ENCODE measurements around the gene ORAI2. TPM values are rescaled to one million over a fixed set of nuclear protein-coding genes. Genes with fewer than 3 reads are reported as not detected.
"Not testable (repeated sequence)": the region's sequence is repeated elsewhere in the genome, so short reads cannot be mapped to it uniquely, and the experiment has no call there.

ORAI2 gene
- total and polyA plus RNA-seq, 2 of the 13 experiments (the other 11 are each of a cell fraction or from before 2014, with no cell fraction given): 3.0 to 6.0 TPM

- H3K27ac ChIP-seq (ENCODE audit: extremely low read length, insufficient read depth, low read length); H3K36me3 ChIP-seq (replicated peaks in 1 of 2; ENCODE audit: control insufficient read depth in 1 of 2, insufficient read depth in 2 of 2, low read length in 2 of 2); H3K9me3 ChIP-seq (ENCODE audit: low read length); H3K79me2 ChIP-seq (ENCODE audit: insufficient read depth, low read length); in situ Hi-C loops (cut with HindIII; ENCODE audit: extremely low pct_ligation_motif_present, low pct_unique_long_range_greater_than_20kb); H3K4me2 ChIP-seq (ENCODE audit: low read depth, low read length); H4K20me1 ChIP-seq (ENCODE audit: insufficient read depth, low read length); H3K9ac ChIP-seq (ENCODE audit: insufficient read depth, low read depth, low read length); intact Hi-C loops (cut with micrococcal nuclease; ENCODE audit: unreplicated experiment); FAIRE-seq; H3K4me3 ChIP-seq (replicated peaks in 1 of 3; ENCODE audit: insufficient read depth in 1 of 3, low read depth in 2 of 3, low read length in 3 of 3); BruUV-seq (replicated peaks); H3K4me1 ChIP-seq (ENCODE audit: insufficient read depth, low read length); POLR2A ChIA-PET; H2AFZ ChIP-seq (ENCODE audit: low read length); CTCF ChIA-PET (ENCODE audit: low intra/inter-chr PET ratio, low total read pairs); DNase-seq (ENCODE audit: low spot score); H3K27me3 ChIP-seq (ENCODE audit: control insufficient read depth in 1 of 2, insufficient read depth in 2 of 2, low read length in 2 of 2): not testable (repeated sequence)
- peak; percentile 15; the same call in 2 of the 3 replicates for ATAC-seq
- no CpG with 5 or more reads among the region's 12 CpGs for WGBS (ENCODE audit: low lambda C conversion rate)
These were observed 69.8 kb downstream of the ORAI2 start for GRCh38 chr7:102503141-102503540.

GRCh38 chr7:102505298-102506185 lies 72.2 kb downstream of the ORAI2 start:
- H3K4me2 ChIP-seq (ENCODE audit: low read depth, low read length); in situ Hi-C loops (cut with HindIII; ENCODE audit: extremely low pct_ligation_motif_present, low pct_unique_long_range_greater_than_20kb); BruUV-seq (replicated peaks); H3K79me2 ChIP-seq (ENCODE audit: insufficient read depth, low read length); H3K36me3 ChIP-seq (replicated peaks in 1 of 2; ENCODE audit: control insufficient read depth in 1 of 2, insufficient read depth in 2 of 2, low read length in 2 of 2); CTCF ChIA-PET (ENCODE audit: low intra/inter-chr PET ratio, low total read pairs); H2AFZ ChIP-seq (ENCODE audit: low read length); POLR2A ChIA-PET; intact Hi-C loops (cut with micrococcal nuclease; ENCODE audit: unreplicated experiment); H3K4me1 ChIP-seq (ENCODE audit: insufficient read depth, low read length); FAIRE-seq; H3K4me3 ChIP-seq (replicated peaks in 1 of 3; ENCODE audit: insufficient read depth in 1 of 3, low read depth in 2 of 3, low read length in 3 of 3); H3K9me3 ChIP-seq (ENCODE audit: low read length); H3K27ac ChIP-seq (ENCODE audit: extremely low read length, insufficient read depth, low read length); H3K27me3 ChIP-seq (ENCODE audit: control insufficient read depth in 1 of 2, insufficient read depth in 2 of 2, low read length in 2 of 2); H4K20me1 ChIP-seq (ENCODE audit: insufficient read depth, low read length); H3K9ac ChIP-seq (ENCODE audit: insufficient read depth, low read depth, low read length); DNase-seq (ENCODE audit: low spot score): not testable (repeated sequence)
- 65% methylated on average over 5 of the region's 24 CpGs for WGBS (ENCODE audit: low lambda C conversion rate)
- peak; percentile 39 for ATAC-seq

Small RNA genes lying within 50 kb of the gene (microRNA-seq; reads per million reads assigned to microRNA genes)
- 4.1 reads per million, percentile 28 among the genes with 10 or more reads in this experiment for gene MIR4467
- 2.2 reads per million, percentile 11 among the genes with 10 or more reads in this experiment for gene MIR5090
- not detected for gene MIR548O

Small RNA genes lying within 50 kb of the gene (small RNA-seq; reads per million reads assigned to genes)
- gene MIR548O (ENCODE audit: insufficient read depth in 2 of 3, insufficient read length in 3 of 3, low read depth in 2 of 3, low replicate concordance in 1 of 3): 0 reads per million in 3 experiments

Other genes starting within 250 kb of the ORAI2 start
- gene SH2B2, start 146.7 kb upstream of the ORAI2 start, total RNA-seq (2016; rRNA removed; fragmentation: Illumina TruSeq; extraction: Trizol): 0.14 and 0.46 TPM in 2 replicates
- gene SH2B2, start 146.7 kb upstream of the ORAI2 start, polyA plus RNA-seq (2011; rRNA removed): 1.3 and 1.7 TPM in 2 replicates
- 0.07 TPM in 1 of 2 replicates, not detected in the other for gene SPDYE6, start 77.1 kb upstream of the ORAI2 start, total RNA-seq (2016; rRNA removed; fragmentation: Illumina TruSeq; extraction: Trizol)
- gene SPDYE6, start 77.1 kb upstream of the ORAI2 start, polyA plus RNA-seq (2011; rRNA removed): not detected in 2 replicates
- gene PRKRIP1, start 37.2 kb upstream of the ORAI2 start, total RNA-seq (2016; rRNA removed; fragmentation: Illumina TruSeq; extraction: Trizol): 13.2 and 16.8 TPM in 2 replicates
- gene PRKRIP1, start 37.2 kb upstream of the ORAI2 start, polyA plus RNA-seq (2011; rRNA removed): 13.2 and 16.4 TPM in 2 replicates
- gene ALKBH4, start 31.3 kb downstream of the ORAI2 start, total RNA-seq (2016; rRNA removed; fragmentation: Illumina TruSeq; extraction: Trizol): 8.7 and 8.8 TPM in 2 replicates
- 2.6 and 3.4 TPM in 2 replicates for gene ALKBH4, start 31.3 kb downstream of the ORAI2 start, polyA plus RNA-seq (2011; rRNA removed)
- gene LRWD1, start 31.4 kb downstream of the ORAI2 start, total RNA-seq (2016; rRNA removed; fragmentation: Illumina TruSeq; extraction: Trizol): 14.5 and 16.3 TPM in 2 replicates
- 8.5 and 12.7 TPM in 2 replicates for gene LRWD1, start 31.4 kb downstream of the ORAI2 start, polyA plus RNA-seq (2011; rRNA removed)
- gene POLR2J, start 45.3 kb downstream of the ORAI2 start, total RNA-seq (2016; rRNA removed; fragmentation: Illumina TruSeq; extraction: Trizol): 35.2 and 41.2 TPM in 2 replicates
- 62.1 and 71.4 TPM in 2 replicates for gene POLR2J, start 45.3 kb downstream of the ORAI2 start, polyA plus RNA-seq (2011; rRNA removed)
- gene RASA4B, start 84.2 kb downstream of the ORAI2 start, total RNA-seq (2016; rRNA removed; fragmentation: Illumina TruSeq; extraction: Trizol): 0.48 and 0.82 TPM in 2 replicates
- 1.3 and 2.6 TPM in 2 replicates for gene RASA4B, start 84.2 kb downstream of the ORAI2 start, polyA plus RNA-seq (2011; rRNA removed)
- 0.79 and 2.4 TPM in 2 replicates for gene UPK3BL2, start 110.1 kb downstream of the ORAI2 start, total RNA-seq (2016; rRNA removed; fragmentation: Illumina TruSeq; extraction: Trizol)
- gene UPK3BL2, start 110.1 kb downstream of the ORAI2 start, polyA plus RNA-seq (2011; rRNA removed): 7.9 and 8.9 TPM in 2 replicates
- not detected in 2 replicates for gene SPDYE2, start 117.7 kb downstream of the ORAI2 start, total RNA-seq (2016; rRNA removed; fragmentation: Illumina TruSeq; extraction: Trizol)
- not detected in 2 replicates for gene SPDYE2, start 117.7 kb downstream of the ORAI2 start, polyA plus RNA-seq (2011; rRNA removed)
- gene POLR2J3, start 139.0 kb downstream of the ORAI2 start, total RNA-seq (2016; rRNA removed; fragmentation: Illumina TruSeq; extraction: Trizol): 24.0 and 28.0 TPM in 2 replicates
- 34.2 and 36.5 TPM in 2 replicates for gene POLR2J3, start 139.0 kb downstream of the ORAI2 start, polyA plus RNA-seq (2011; rRNA removed)
- 0.59 and 1.1 TPM in 2 replicates for gene RASA4, start 183.2 kb downstream of the ORAI2 start, total RNA-seq (2016; rRNA removed; fragmentation: Illumina TruSeq; extraction: Trizol)
- 1.6 and 3.2 TPM in 2 replicates for gene RASA4, start 183.2 kb downstream of the ORAI2 start, polyA plus RNA-seq (2011; rRNA removed)
- gene UPK3BL1, start 209.2 kb downstream of the ORAI2 start, total RNA-seq (2016; rRNA removed; fragmentation: Illumina TruSeq; extraction: Trizol): 3.5 and 6.3 TPM in 2 replicates
- 13.8 and 20.5 TPM in 2 replicates for gene UPK3BL1, start 209.2 kb downstream of the ORAI2 start, polyA plus RNA-seq (2011; rRNA removed)
- gene SPDYE2B, start 216.7 kb downstream of the ORAI2 start, total RNA-seq (2016; rRNA removed; fragmentation: Illumina TruSeq; extraction: Trizol): not detected in 2 replicates
- gene SPDYE2B, start 216.7 kb downstream of the ORAI2 start, polyA plus RNA-seq (2011; rRNA removed): not detected in 2 replicates
- gene POLR2J2, start 238.1 kb downstream of the ORAI2 start, total RNA-seq (2016; rRNA removed; fragmentation: Illumina TruSeq; extraction: Trizol): 0.22 and 1.6 TPM in 2 replicates
- 2.7 and 2.8 TPM in 2 replicates for gene POLR2J2, start 238.1 kb downstream of the ORAI2 start, polyA plus RNA-seq (2011; rRNA removed)

Data from HepG2 (cell line).